Gastroesophageal sphincter (tissue), 4 donors: Measurements from ENCODE around the gene RLN3. TPM values are rescaled to one million over a fixed set of nuclear protein-coding genes. Genes with fewer than 3 reads are reported as not detected.
"Not testable (repeated sequence)": the region's sequence is repeated elsewhere in the genome, so short reads cannot be mapped to it uniquely, and the experiment has no call there.

Source experiments
- ATAC-seq: fragments of 150-250 bp; one replicate; pipeline ENCODE4 v1.9.1; 2016; ENCODE audit warnings: mild to moderate bottlenecking, moderate library complexity
- H3K27ac ChIP-seq, 4 donors: fragments of 200-600 bp; sonication (generic) in 3 of 4; 1 replicate in 3 of 4; 2 replicates in 1 of 4; pipeline ENCODE4 v1.5.1; 2016 to 2019
- H3K27me3 ChIP-seq: fragments of 200-600 bp; sonication (generic); one replicate; pipeline ENCODE4 v1.5.1; 2019
- H3K36me3 ChIP-seq, 2 donors: fragments of 200-600 bp; sonication (generic); one replicate each; pipeline ENCODE4 v1.5.1; 2019; ENCODE audit warnings: control low read depth in 1 of 2
- H3K4me1 ChIP-seq, 3 donors: fragments of 200-600 bp; sonication (generic); 1 replicate in 2 of 3; 2 replicates in 1 of 3; pipeline ENCODE4 v1.5.1; 2016 to 2019; ENCODE audit warnings: control low read depth in 2 of 3
- H3K4me3 ChIP-seq, 2 donors: fragments of 200-600 bp; sonication (generic); one replicate each; pipeline ENCODE4 v1.5.1; 2019; ENCODE audit warnings: mild to moderate bottlenecking in 1 of 2, moderate library complexity in 1 of 2
- H3K9me3 ChIP-seq, 3 donors: fragments of 200-600 bp; sonication (generic); one replicate each; pipeline ENCODE4 v1.5.1; 2017 to 2019; ENCODE audit warnings: control low read depth in 2 of 3
- CTCF ChIP-seq, 4 experiments: fragments of 200-600 bp in 2 of 4; fragments of 450-650 bp in 2 of 4; sonication (generic) in 1 of 4; IDR thresholded peaks; one replicate each; pipeline ENCODE4 v1.5.1; 2017 to 2019; ENCODE audit warnings: antibody characterized with exemption in 4 of 4, mild to moderate bottlenecking in 2 of 4, moderate library complexity in 2 of 4
- EP300 ChIP-seq: sonication (generic); formaldehyde crosslinking; IDR thresholded peaks from one replicate; pipeline ENCODE4 v1.6.1; 2017; ENCODE audit warnings: antibody characterized with exemption, mild to moderate bottlenecking
- POLR2A ChIP-seq, 2 donors: fragments of 450-650 bp; IDR thresholded peaks; one replicate each; pipeline ENCODE4 v1.6.1; 2017; ENCODE audit warnings: antibody characterized with exemption in 2 of 2, mild to moderate bottlenecking in 2 of 2, moderate library complexity in 1 of 2
- POLR2AphosphoS5 ChIP-seq: sonication (generic); formaldehyde crosslinking; IDR thresholded peaks from one replicate; pipeline ENCODE4 v1.6.1; 2017; ENCODE audit warnings: antibody characterized with exemption
- WGBS, 2 donors: methylation state at CpG; one replicate each; pipeline ENCODE4 v1.1.5; 2018; ENCODE audit warnings: low coverage in 1 of 2; 5-methylcytosine and 5-hydroxymethylcytosine counted together
- total RNA-seq, 4 donors: library from RNA; depleted of rRNA; stranded (reverse); fragments of >200 nt; gene quantifications; one replicate each; pipeline ENCODE4 v1.1.0, GENCODE V29; 2016

Gene RLN3
- total RNA-seq, 4 donors from 2014 or later, result not detected

GRCh38 chr19:14035706-14036105 lies 7.8 kb downstream of the RLN3 start:
- Histone ChIP-seq H3K27ac (no peak overlapping the region), H3K27me3 (peaks cover 29% of the 10 kb centered on the region), H3K36me3 (no peaks in the 10 kb centered on the region), H3K4me3 (no peak overlapping the region), H3K9me3 (no peaks in the 10 kb centered on the region), H3K4me1 (peaks cover 0 to 15% (median 8%) of the 10 kb centered on the region in 3 donors)
- WGBS, 2 donors, result 81% methylated on average over 4 of the region's 7 CpGs; no CpG with 5 or more reads in 1 of the 2 donors
- no peak for ATAC-seq
- TF ChIP-seq POLR2AphosphoS5, result no peak

GRCh38 chr19:14039181-14039580 lies 11.2 kb downstream of the RLN3 start:
- WGBS, 2 donors, result 92 to 100% methylated on average over 1 to 6 of the region's 7 CpGs
- TF ChIP-seq POLR2AphosphoS5, result no peak

GRCh38 chr19:14042659-14043608 lies 15.0 kb downstream of the RLN3 start:
- ATAC-seq, result peak; percentile 71

More at GRCh38 chr19:14039181-14039580, 11.2 kb downstream of the RLN3 start:
- Histone ChIP-seq H3K9me3 (no peaks in the 10 kb centered on the region), H3K27ac (no peak overlapping the region), H3K36me3 (no peaks in the 10 kb centered on the region), H3K27me3 (peaks cover 5% of the 10 kb centered on the region), H3K4me3 (no peak overlapping the region), H3K4me1 (peaks cover 0 to 6% (median 0%) of the 10 kb centered on the region in 3 donors)
- ATAC-seq, result no peak

GRCh38 chr19:14047866-14048265 lies 19.9 kb downstream of the RLN3 start:
- not testable (repeated sequence) for H3K27ac ChIP-seq, H3K36me3 ChIP-seq, ATAC-seq, H3K4me3 ChIP-seq, H3K4me1 ChIP-seq, H3K9me3 ChIP-seq, H3K27me3 ChIP-seq
- WGBS, 2 donors, result 93 to 100% methylated on average over 1 to 3 of the region's 10 CpGs

More at GRCh38 chr19:14042659-14043608, 15.0 kb downstream of the RLN3 start:
- H3K36me3 ChIP-seq, H3K27ac ChIP-seq, H3K4me1 ChIP-seq, H3K27me3 ChIP-seq, H3K4me3 ChIP-seq, H3K9me3 ChIP-seq: not testable (repeated sequence)
- 48 to 58% methylated on average over 6 to 10 of the region's 19 CpGs for WGBS, 2 donors
- peak in 3 of 4 experiments; percentile 41 to 51 (median 47) for TF ChIP-seq CTCF (IDR thresholded peaks at IDR 0.05)

- no peak for ATAC-seq
- Histone ChIP-seq H3K27me3 (no peaks in the 10 kb centered on the region), H3K4me3 (no peak overlapping the region), H3K36me3 (peaks cover 0 to 7% of the 10 kb centered on the region in 2 donors), H3K4me1 (no peaks in the 10 kb centered on the region), H3K9me3 (peaks cover 0 to 9% (median 0%) of the 10 kb centered on the region in 3 donors), H3K27ac (no peak overlapping the region)
- TF ChIP-seq CTCF (IDR thresholded peaks at IDR 0.05) (peak in 3 of 4 experiments; percentile 28 to 74 (median 53)), POLR2AphosphoS5 (no peak)
- WGBS, 2 donors, result 68% methylated on average over 5 of the region's 8 CpGs; no CpG with 5 or more reads in 1 of the 2 donors
Measured at GRCh38 chr19:14048443-14049153, 20.6 kb downstream of the RLN3 start.

GRCh38 chr19:14050512-14050911 lies 22.6 kb downstream of the RLN3 start:
- peaks cover 0 to 9% (median 0%) of the 10 kb centered on the region in 3 donors for H3K9me3 ChIP-seq
- peaks cover 0 to 7% of the 10 kb centered on the region in 2 donors for H3K36me3 ChIP-seq
- WGBS, 2 donors, result 94% methylated on average over 2 of the region's 4 CpGs; no CpG with 5 or more reads in 1 of the 2 donors
- ATAC-seq, result no peak
- no peak overlapping the region for H3K4me3 ChIP-seq
- no peak overlapping the region for H3K27ac ChIP-seq
- no peaks in the 10 kb centered on the region for H3K4me1 ChIP-seq
- no peaks in the 10 kb centered on the region for H3K27me3 ChIP-seq
- no peak for TF ChIP-seq POLR2AphosphoS5
- no peak for TF ChIP-seq POLR2A (IDR thresholded peaks at IDR 0.05)
- no peak for TF ChIP-seq EP300
- TF ChIP-seq CTCF (IDR thresholded peaks at IDR 0.05), result no peak

- ATAC-seq, H3K36me3 ChIP-seq, H3K4me1 ChIP-seq, H3K4me3 ChIP-seq, H3K9me3 ChIP-seq, H3K27me3 ChIP-seq, H3K27ac ChIP-seq: not testable (repeated sequence)
- 98% methylated on average over 8 of the region's 11 CpGs; no CpG with 5 or more reads in 1 of the 2 donors for WGBS, 2 donors
Measured at GRCh38 chr19:14050961-14051360, 23.0 kb downstream of the RLN3 start.
